Muscle layer of duodenum (tissue), 2 donors: ENCODE measurements around the gene DPP4.

ENCODE experiments used
- H3K27ac ChIP-seq: one replicate; pipeline ENCODE4 v1.7.0; 2013; ENCODE audit warnings: mild to moderate bottlenecking, low read length
- H3K27me3 ChIP-seq: one replicate; pipeline ENCODE4 v1.7.0; 2013; ENCODE audit warnings: low read depth, mild to moderate bottlenecking, control low read depth, low read length
- H3K36me3 ChIP-seq, 2 donors: one replicate each; pipeline ENCODE4 v1.7.0; 2013; ENCODE audit warnings: low read length in 2 of 2, control low read depth in 1 of 2, mild to moderate bottlenecking in 1 of 2; ENCODE audit not compliant: insufficient read depth in 2 of 2, control insufficient read depth in 1 of 2
- H3K4me1 ChIP-seq, 2 donors: one replicate each; pipeline ENCODE4 v1.7.0; 2013; ENCODE audit warnings: low read length in 2 of 2, mild to moderate bottlenecking in 2 of 2, control low read depth in 1 of 2, moderate library complexity in 1 of 2; ENCODE audit not compliant: insufficient read depth in 2 of 2, control insufficient read depth in 1 of 2
- H3K4me3 ChIP-seq, 2 donors: one replicate each; pipeline ENCODE4 v1.7.0; 2013; ENCODE audit warnings: low read length in 2 of 2, low read depth in 1 of 2, mild to moderate bottlenecking in 1 of 2
- H3K9me3 ChIP-seq, 2 donors: one replicate each; pipeline ENCODE4 v1.7.0; 2013; ENCODE audit warnings: low read length in 2 of 2, control low read depth in 1 of 2, mild to moderate bottlenecking in 1 of 2; ENCODE audit not compliant: control insufficient read depth in 1 of 2
- donor health status: healthy.

The DPP4 gene

DNA sequence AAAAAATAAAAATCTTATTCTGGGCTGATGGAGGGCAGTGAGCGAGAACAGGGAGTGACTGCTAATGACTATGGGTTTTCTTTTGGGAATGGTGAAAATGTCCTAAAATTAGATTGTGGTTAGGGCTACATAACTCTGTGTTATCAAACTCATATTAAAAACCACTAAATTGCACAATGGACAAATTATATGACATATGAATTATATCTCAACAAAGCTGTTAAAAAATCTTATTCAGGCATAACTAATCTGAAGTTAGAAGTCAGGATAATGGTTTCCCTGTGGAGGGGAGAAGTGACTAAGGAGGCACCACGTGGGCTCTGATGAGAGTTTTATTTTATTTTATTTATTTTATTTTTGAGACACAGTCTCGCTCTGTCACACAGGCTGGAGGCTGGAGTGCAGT is 32.1 kb upstream of the DPP4 start:
- Histone ChIP-seq H3K27ac (no peak overlapping the region), H3K36me3 (no peaks in the 10 kb centered on the region), H3K4me1 (no peaks in the 10 kb centered on the region), H3K9me3 (no peaks in the 10 kb centered on the region), H3K4me3 (no peak overlapping the region), H3K27me3 (no peaks in the 10 kb centered on the region)

DNA sequence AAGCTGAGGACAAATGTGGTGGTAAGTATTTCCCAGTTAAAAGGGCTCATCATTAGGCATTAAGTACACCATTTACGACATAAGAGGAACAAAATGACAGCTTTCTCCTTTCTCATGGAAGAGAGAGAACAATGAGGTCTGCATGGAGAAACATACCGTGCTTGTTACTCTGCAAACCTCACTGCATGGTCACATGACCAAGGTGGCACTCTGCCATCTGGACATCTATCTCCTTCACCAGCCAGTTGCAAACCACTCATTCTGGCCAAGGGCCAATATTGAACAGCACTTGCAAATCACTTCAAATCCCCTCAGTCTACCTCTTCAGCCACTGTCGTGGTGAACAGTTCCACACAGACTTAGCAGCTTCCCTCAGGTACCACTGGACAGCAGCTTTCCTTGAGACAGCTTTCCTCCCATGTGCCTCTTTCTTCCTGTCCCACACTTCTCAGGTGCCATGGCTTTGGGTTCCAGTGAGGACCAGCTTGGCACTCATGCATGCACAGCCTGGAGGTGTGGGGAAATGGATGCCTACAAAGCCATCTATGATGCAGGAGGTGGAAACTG is 29.5 kb upstream of the DPP4 start:
- Histone ChIP-seq H3K36me3 (no peaks in the 10 kb centered on the region), H3K27ac (no peak overlapping the region), H3K9me3 (no peaks in the 10 kb centered on the region), H3K27me3 (no peaks in the 10 kb centered on the region), H3K4me3 (no peak overlapping the region), H3K4me1 (no peaks in the 10 kb centered on the region)

DNA sequence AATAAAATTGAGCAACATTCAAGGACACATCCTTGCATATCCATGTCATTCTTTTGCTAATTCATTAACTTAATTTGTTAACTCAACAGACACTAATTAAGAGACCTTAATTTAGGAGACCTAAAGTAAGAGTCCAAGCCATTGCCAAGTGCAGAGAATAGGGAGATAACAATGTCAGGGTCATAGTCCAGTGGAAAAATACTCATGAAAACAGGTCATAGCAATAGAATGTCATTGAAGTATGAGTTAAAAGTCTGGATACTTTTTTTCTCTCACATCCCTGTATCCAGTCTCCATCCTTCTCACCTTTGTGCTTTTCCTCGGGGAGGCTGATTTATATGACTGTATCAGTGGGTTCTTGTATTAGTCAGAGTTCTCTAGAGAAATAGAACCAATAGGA is 26.6 kb upstream of the DPP4 start:
- H3K36me3 ChIP-seq, result no peaks in the 10 kb centered on the region
- no peaks in the 10 kb centered on the region for H3K27me3 ChIP-seq
- H3K4me3 ChIP-seq, result no peak overlapping the region
- H3K4me1 ChIP-seq, result no peaks in the 10 kb centered on the region
- no peaks in the 10 kb centered on the region for H3K9me3 ChIP-seq
- no peak overlapping the region for H3K27ac ChIP-seq

DNA sequence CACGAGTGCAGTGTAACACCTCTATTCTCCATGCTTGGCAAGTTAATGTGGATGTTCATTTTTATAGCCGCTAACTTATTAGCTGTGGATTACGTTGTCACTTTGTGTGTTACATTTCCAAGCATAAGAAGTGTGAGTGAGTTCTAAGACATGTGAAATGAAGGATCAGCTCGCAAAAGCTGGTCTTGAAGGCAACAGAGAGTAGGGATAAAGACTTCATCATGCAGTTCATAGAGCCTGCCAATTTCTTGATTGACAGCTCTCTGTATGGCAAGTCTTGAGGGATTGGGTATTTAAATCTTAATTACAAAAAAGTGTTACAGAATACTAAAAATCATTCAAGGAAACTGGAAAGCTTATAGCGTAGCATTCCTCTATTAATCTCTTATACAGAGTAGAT is 25.8 kb upstream of the DPP4 start:
- Histone ChIP-seq H3K4me1 (no peaks in the 10 kb centered on the region), H3K9me3 (no peaks in the 10 kb centered on the region), H3K27ac (no peak overlapping the region), H3K4me3 (no peak overlapping the region), H3K36me3 (no peaks in the 10 kb centered on the region), H3K27me3 (no peaks in the 10 kb centered on the region)

DNA sequence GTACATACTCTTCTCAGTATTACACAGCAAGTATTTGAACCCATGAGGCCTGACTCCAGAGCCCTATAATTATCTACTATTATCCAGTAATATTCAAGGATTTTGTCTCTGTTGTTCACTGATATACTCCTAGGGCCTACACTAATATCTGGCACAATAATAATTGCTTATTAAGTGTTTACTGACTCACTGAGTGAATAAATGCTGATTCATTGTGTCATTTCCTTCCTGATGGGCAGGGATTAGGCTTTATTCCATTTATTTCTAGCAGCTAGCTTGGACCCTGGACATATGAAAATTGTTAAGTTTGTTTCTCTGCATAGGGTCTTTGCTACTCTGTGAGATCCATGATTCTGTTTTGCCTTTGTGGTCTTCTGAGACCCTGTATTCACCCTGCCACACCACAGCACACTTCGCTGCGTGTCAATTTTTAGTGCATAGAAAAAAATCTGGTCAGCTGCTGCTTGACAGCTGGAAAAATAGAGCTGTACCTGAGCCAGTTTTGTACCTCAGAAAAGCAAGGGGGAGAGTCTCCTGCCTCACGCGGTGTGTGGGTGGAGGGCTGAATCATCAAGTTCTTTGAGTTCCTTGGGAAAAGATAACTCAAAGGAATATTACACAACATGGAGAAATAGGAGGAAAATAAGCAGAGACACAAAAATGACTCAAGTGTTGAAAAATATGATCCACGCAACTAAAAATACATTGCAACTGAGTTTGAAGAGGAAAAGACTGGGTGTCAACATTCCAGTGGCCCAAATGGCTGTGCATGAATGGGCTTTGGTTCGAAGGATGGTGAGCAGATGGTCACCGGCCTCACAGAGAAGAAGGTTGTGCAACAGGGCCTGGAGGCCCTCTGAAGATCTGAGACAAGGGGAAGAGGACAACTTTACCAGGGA is 18.9 kb upstream of the DPP4 start:
- Histone ChIP-seq H3K9me3 (no peaks in the 10 kb centered on the region), H3K36me3 (no peaks in the 10 kb centered on the region), H3K4me3 (no peak overlapping the region), H3K27me3 (no peaks in the 10 kb centered on the region), H3K4me1 (no peaks in the 10 kb centered on the region), H3K27ac (no peak overlapping the region)

DNA sequence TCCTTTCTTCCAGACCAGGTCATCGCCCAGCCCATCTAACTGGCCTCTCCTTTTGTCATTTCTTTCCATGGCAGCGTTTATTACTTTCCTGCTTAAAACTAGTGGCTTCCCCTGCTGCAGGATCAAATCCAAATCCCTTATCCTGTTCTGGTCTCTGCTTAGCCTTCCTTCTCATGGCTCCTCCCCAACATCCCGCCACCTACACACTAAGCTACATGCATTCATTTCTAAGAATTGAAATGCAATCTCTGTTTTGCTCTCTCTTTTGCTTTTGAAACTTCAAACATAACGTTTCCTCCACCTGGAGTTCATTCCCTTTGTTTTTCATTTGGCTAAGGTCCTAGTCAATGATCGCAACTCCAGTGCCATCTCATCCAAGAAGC is 18.0 kb upstream of the DPP4 start:
- Histone ChIP-seq H3K9me3 (no peaks in the 10 kb centered on the region), H3K36me3 (no peaks in the 10 kb centered on the region), H3K4me1 (no peaks in the 10 kb centered on the region), H3K4me3 (no peak overlapping the region), H3K27ac (no peak overlapping the region), H3K27me3 (no peaks in the 10 kb centered on the region)

DNA sequence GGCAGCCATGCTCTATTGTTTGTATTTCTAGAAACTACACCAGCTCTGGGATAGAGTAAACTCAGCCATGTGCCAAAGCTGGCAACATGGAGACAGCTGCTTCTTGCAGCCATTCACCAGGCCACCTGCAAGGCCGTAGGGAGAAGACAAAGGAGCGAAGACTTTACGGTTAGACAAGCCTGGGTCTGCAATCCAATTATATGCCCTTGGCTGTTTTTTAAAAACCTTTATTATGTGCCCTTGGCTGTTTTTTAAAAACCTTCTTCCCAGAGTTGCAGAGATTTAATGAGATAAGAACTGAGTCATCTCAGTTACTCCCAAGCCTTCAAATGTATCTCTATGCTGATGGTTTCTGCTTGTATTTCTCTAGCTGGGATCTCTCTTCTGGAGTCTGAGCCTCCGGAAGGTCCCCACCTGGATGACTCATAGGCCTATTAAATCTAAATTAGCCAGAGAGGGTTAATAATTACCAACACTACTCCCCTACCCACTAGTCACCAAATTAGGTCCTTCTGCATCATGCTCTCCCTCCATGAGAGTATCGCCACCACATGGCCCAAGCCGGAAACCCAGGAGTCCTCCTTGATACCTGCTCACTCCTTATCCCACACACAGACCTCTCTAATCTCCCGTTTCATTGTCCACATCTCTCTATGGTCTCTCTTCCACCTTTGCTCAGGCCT is 17.5 kb upstream of the DPP4 start:
- no peaks in the 10 kb centered on the region for H3K27me3 ChIP-seq
- H3K36me3 ChIP-seq, result no peaks in the 10 kb centered on the region
- no peaks in the 10 kb centered on the region for H3K4me1 ChIP-seq
- no peaks in the 10 kb centered on the region for H3K9me3 ChIP-seq
- H3K4me3 ChIP-seq, result no peak overlapping the region
- no peak overlapping the region for H3K27ac ChIP-seq

DNA sequence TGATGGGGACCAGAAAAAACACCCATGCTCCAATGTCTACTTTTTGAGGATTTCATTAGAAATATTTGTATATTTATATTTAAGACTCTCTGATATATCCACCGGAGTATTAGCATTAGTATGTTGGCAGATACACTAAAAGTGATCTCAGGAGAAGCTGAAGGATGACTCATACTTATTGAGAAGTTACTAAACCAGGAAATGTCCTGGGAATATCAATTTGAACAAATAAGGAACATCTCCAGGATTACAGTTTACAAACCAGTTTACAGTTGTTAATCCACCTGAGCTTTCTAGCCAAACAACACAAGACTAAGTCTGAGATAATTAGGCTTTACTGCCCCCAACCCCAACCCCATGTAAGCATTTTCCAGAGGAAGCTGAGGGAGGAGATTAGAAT is 16.1 kb upstream of the DPP4 start:
- H3K9me3 ChIP-seq, result no peaks in the 10 kb centered on the region
- no peaks in the 10 kb centered on the region for H3K36me3 ChIP-seq
- H3K4me1 ChIP-seq, result no peaks in the 10 kb centered on the region
- H3K27ac ChIP-seq, result no peak overlapping the region
- no peak overlapping the region for H3K4me3 ChIP-seq
- no peaks in the 10 kb centered on the region for H3K27me3 ChIP-seq

DNA sequence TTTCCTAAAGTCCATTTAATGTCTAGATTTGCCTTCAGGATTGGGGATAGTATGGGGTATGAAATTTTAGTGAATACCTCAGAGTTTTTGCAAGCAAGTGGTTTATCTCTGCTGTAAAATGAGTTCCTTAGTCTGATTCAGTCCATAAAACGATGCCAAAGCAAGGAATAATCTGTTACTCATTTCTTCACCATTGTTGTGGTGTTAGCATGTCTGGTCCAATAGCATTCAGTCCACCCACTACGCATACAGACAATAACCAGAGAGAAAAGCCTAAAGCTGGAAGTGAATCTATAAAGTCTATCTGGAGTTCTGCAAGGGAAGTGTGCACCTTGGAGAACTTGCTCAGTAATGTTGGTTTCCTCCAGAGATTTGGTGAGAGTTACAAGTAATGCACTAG is 12.9 kb upstream of the DPP4 start:
- no peak overlapping the region for H3K27ac ChIP-seq
- H3K4me1 ChIP-seq, result no peaks in the 10 kb centered on the region
- no peaks in the 10 kb centered on the region for H3K9me3 ChIP-seq
- H3K36me3 ChIP-seq, result no peaks in the 10 kb centered on the region
- no peak overlapping the region for H3K4me3 ChIP-seq
- no peaks in the 10 kb centered on the region for H3K27me3 ChIP-seq

DNA sequence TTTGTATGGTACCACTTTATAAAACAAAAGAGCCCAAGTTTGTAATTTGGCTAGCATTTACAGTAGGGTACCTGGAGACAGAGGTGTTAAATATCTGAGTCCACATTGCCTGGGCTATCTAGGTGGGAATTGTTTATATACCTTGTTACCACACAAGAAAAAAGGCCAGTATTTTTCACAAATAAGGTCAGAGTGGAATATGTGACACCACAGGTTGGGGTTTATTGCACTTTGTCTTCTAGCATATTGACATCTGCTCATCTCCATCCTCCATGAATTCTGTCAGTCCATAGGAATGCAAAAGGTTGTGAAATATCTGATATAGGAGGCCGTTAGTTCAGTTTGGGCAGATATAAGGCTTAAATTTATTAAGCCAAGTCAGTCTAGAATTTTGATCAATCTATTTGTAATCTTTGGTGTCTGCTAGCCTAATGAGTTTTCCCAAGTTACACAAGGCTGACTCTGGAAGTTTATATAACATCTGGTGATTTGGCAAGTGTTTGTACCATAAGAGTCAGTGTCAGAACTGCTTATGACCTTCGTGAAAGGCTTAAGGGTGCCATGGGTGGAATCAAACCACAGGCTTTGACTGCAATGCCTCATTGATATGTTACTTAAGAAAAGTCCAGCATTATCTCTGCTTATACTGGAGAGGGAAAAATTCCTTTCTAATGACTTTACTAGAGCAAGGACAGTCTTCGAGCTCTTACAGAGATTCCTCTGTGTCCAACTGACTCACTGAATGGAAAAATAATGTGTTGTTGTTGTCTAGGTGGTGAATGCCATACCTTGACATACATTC is 11.3 kb upstream of the DPP4 start:
- no peaks in the 10 kb centered on the region for H3K36me3 ChIP-seq
- H3K4me3 ChIP-seq, result no peak overlapping the region
- no peaks in the 10 kb centered on the region for H3K9me3 ChIP-seq
- no peak overlapping the region for H3K27ac ChIP-seq
- no peaks in the 10 kb centered on the region for H3K27me3 ChIP-seq
- no peaks in the 10 kb centered on the region for H3K4me1 ChIP-seq

DNA sequence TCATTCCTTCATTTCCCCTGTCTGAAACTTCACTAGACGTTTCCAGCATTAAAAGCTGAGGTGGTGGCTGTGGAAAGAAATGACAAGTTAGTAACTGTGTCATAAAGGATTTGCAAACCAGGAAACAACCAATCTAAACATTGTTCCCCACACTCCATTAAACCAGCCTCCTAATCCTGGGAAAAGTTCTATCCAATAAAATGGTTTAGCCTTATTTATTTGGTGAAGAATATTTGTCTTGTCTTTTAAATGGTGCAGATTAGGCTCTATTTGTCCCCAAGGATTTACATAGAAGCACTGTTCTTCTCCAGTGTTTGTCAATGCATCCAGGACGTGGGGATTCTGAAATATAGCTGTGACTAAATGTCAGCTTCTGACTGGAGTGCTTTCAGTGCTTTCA is 10.5 kb upstream of the DPP4 start:
- Histone ChIP-seq H3K4me3 (no peak overlapping the region), H3K27ac (no peak overlapping the region), H3K36me3 (no peaks in the 10 kb centered on the region), H3K4me1 (no peaks in the 10 kb centered on the region), H3K27me3 (no peaks in the 10 kb centered on the region), H3K9me3 (no peaks in the 10 kb centered on the region)
